Islet precursor cell (in vitro differentiated cells): ENCODE results near the gene PRAC1.

Source experiments
- DNase-seq: peaks from one replicate; pipeline ENCODE4 v3.0.0-alpha.2; 2018

The PRAC1 gene

DNA sequence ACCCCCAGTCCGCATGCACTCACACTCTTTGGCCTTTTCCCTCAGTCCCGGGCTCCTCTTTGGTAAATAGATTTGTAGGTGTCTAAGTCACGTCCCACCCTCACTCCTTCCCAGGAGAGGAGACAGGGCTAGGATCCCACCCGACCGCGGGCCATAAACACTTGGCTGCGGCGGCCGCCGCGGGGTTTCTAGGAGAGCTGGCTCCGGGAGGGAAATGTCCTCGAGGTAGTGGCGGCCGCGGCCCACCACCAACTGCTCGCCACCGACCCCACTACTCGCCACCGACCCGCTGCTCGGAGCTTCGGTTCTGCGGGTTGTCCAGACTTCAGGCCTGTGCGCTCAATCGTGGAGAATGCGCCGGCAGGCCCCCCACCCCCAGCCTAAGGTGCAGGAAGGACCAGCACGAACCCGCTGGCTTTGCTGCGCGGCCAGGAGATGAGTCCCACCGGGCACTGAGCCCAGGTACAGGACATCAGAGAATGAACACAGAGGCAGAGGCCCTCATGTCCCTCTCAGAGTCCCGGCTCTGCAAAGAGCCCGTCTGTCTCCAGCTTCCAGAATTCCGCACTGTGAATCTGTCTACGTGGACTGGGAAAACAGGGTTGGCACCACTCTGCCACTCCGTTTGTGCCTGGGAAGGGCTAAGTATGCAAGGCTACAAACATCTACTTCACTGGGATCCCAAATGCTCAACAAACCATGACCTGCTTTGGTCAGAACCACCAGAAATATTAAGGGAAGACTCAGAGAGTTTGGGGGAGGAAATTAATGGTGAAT, 3.2 kb upstream of the PRAC1 start:
- no peak for DNase-seq

DNA sequence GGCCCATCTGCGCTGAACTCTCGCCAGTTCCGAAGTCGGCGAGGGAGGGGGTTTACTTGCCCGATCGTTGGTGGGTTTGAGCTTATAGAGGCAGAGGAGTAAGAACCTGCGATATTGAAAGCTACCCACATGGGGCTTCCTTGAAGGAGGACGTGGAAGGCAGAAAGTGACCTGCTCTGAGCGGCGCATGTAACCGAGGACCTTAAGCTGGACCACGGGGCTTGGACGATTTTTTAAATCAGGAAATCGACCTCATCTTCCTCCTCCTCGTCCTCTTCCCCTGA, 2.6 kb upstream of the PRAC1 start:
- DNase-seq = no peak

- peak; percentile 93 for DNase-seq
Observed at GRCh38 chr17:48724251-48725003, 2.1 kb upstream of the PRAC1 start.

DNA sequence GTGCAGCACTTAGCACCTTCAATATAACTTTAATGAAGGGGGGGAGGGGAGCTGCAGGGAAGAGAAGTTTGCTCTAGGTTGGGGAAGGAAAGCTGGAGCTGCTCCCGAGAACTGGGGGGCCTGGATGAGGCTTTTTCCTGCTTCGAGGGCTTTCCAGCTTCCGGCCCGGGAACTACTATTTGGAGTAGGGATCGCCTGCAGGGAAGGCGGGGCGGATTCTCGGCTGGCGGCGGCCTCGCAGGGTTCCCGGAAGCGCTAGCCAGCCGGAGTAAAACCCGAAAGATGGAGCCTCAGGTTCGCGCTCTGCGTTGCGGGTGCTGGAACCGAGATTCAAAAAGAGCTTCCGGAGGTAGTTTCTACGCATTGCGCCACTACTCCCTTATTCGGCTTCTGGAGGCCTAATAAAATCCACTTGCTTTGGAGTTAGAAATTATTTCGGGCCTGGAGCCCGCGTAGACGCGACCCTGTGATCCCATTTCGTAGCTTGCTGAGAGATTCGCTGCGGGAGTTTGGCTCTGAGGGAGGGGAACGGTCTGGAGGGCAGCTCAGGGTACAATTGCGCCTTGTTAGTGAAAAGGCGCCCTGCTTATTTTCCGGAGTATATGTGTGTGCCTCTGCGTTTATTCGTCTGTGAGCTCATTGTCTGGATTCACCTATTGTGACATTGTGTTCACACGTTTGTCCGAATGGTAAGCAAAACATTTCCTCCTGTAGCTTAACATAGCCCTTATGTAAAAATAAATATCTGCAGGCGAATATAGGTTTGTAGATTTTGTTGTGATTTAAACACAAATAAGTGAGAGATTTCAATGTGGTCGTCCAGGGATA, 1.3 kb upstream of the PRAC1 start:
- DNase-seq = peak; percentile 76

DNA sequence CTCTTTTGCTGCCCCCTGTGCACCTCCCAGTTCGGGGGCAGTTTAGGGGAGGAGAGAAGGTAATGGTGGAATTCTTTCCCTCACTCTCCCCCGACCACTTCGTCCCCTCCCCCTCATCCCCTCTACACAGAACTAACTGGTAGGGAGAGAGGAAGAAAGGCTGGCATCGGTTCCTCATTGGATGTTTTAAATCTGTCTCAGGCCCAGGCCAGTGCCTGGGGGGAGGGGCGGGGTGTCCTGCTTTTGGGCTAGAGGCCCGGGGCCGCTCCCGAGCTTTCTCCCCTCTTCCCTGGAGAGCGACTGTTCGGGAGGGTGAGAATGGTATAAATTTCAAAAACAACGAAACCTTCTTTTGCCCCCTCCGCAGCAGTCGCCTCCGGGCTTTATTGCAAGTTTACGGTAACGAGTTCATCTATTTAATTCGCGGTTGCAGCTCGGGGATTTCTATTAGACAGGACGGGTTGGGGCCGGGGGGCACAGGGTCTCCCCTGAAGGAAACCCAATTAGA, 651 bp upstream of the PRAC1 start, which contains the start of gene PRAC2:
Gene PRAC2 (plus strand): TSS at position 271 of the 508 bp plus-strand sequence. CDS start 1,226 bp downstream, outside the sequence.
- DNase-seq = peak; percentile 82

GRCh38 chr17:48721009-48721402, 1.3 kb downstream of the PRAC1 start:
- DNase-seq = no peak

DNA sequence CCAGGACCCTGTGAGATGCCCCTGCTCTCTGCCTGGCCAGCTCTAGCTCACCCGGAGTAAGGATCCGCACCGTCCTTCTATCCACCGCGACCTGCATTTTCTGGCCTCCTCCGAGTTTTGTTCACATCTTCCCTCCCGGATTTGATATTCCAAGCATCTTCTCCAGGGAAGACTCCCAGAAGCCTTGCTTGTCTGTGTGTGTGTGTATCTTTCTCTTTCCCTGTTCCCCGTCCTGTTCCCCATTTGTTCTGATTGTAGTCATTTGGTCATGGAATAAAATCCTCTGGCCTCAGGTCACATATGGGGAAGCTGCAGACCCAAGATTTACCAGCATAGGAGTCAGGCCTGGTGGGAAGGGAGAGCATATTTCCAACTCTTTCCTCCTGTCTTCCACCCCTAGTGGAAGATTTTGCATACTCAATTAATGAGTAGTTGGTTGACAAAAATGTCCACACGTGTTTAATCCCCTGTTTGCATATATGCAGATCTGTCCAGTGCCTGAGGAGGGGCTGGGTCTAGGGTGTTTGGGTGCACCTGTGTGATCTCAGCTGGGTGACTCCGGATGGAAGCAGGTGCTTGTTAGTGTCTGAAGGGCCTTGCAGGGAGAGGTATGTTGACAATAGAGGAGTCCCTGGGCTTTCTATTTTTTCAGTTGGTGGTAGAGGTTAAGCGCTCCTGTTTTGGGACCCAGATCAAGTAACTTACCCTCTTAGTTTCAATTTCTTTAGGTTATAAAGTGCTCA, 1.9 kb downstream of the PRAC1 start:
- DNase-seq = no peak

GRCh38 chr17:48719642-48720265, 2.6 kb downstream of the PRAC1 start:
- peak; percentile 86 for DNase-seq

- DNase-seq = peak; percentile 83
Observed at GRCh38 chr17:48718761-48719641, 3.3 kb downstream of the PRAC1 start.

DNA sequence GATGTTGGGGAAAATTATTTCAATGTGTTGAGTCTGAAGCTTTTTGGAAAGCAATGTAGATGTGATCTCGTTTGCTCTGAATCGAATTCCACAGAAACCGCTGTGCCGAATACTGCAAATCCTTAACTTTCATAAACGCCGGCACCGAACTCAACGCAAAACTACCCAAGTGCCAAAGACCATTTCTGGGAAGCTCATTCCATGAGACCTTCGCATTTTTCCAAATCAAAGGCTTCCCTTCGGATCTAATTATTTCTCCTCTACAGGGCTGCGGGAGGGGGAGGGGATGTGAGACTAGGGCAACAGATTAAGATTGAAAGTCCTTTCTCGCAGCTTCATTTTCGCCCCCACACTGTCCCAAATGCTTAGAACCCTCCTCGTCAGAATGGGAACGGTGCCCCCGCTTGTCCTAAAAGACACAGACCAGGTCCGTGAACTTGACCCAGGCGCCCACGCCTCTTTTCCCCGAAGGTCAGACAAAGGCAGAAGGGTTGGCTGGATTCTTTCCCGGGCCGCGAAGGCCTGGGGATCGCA, 4.0 kb downstream of the PRAC1 start:
- DNase-seq = no peak

DNA sequence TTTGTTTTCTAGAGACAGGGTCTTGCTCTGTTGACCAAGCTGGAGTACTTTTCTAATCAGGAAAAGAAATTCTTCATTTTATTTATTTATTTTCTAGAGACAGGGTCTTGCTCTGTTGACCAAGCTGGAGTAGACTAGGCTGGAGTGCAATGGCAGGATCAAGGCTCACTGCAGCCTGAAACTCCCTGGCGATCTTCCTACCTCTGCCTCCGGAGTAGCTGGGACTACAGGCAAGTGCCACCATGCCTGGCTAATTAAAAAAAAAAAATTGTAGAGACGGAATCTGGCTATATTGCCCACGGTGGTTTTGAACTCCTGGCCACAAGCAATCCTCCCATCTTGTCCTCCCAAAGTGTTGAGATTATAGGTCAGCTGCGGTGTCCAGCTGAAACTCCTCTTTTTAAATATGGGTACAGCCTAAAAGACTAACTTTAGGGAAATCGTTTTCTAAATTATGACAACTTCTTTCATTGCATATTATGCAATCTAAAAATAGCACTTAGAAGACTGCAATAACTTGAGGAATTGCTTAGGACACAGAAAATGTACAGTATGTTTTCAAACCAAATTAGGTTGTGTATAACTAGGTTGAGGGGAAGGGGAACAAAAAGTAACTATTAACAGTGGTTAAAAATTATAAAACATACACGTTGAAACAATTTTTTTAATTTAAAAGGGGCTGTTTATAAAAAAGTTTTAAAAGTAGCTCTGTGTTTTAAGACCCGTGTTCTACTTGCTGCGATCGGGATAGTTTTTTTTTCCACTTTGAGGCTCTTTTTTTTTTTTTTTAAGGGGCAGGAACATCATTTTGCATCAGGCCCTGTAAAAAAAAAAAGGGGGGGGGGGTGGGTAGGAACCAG, 4.7 kb downstream of the PRAC1 start:
- peak; percentile 35 for DNase-seq

GRCh38 chr17:48716549-48716948, 5.8 kb downstream of the PRAC1 start:
- peak; percentile 9 for DNase-seq

GRCh38 chr17:48715496-48716399, 6.6 kb downstream of the PRAC1 start:
- peak; percentile 60 for DNase-seq

DNA sequence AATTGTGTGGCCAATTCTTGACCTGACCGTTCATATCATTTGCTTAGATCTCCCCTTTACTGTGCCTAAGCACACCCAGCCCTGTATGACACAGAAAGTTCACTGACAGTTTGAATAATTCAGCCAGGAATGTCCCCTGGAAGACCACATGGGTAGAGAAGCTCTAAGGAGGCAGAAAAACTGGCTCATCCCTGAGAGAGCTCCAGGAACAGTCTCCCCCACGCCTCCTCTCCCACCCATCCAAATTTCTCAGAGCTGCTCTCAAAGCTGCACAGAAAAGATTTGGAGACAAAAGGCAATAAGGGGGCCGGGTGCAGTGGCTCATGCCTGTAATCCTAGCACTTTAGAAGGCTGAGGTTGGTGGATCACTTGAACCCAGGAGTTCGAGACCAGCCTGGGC, 11.2 kb downstream of the PRAC1 start:
- peak; percentile 66 for DNase-seq

DNA sequence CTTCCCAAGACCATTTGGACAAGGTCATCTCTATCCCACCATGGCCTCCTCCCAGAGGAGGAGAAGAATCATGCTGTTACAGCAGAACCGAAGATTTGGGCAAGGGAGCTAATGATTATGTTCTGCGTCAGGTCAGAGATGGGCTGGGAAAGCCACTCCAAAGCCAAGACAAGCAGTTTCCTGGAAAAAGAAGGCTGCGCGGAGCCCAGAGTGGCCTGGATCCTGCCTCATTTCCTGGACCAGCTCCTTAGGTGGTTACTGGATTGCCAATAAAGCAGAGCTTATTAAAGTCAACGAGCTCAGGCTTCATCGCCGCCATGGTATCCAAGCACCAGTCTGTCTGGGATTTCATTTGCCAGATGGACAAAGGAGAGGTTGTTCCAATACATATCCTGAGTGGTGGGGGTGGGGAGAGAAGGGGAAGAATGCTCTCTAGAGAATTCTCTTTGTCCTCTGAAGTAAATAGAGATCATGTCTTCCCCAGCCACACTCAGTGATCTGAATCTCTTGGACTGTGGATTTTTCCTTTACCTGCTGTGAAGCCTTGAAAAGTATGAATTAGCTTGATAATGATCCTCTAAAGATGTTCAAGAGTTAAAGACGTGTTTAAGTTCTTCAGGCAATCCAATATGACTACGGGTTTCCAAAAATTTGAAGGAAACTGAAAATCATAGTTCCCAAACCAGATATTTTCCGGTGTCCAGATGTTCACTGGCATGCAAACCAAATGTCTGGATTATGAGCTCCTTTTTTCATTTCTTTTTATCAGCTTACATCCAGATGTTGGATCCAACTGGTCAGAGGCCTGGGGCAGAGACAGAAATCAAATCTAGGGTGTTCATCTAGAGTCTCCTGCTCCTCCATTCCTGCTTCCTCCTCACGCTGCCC, 17.7 kb downstream of the PRAC1 start:
- peak; percentile 86 for DNase-seq

DNA sequence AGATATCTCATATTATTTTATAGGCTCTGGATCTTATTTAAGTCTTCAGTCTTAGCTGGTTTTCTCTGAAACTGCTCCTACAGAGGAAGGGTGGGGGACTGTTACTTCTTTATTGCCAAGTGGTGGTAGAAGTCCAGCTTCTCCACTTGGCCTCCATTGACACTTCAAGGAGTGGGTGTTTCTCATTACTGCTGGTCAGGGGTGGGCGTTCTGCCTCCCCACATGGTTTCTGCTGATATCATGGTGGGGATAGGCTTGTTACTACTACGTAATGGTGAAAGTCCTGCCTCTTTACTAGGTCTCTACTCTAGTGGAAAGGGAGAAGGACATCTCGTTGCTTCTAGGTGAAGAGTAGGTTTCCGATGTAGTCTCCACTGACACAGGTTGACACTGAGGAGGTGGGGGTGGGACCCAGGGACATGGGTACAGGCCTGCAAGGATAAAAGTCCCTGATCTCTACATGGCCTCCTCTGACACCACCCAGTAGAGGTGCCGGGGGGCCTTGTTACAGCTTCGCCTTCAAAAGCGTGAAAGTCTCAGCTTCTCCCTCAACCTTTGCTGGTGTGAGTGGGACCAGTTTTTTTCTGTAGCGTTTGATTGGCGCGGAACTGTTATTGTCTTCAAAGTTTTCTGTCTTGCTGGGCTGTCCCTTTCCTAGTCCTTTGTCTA, 20.3 kb downstream of the PRAC1 start:
- DNase-seq = no peak

DNA sequence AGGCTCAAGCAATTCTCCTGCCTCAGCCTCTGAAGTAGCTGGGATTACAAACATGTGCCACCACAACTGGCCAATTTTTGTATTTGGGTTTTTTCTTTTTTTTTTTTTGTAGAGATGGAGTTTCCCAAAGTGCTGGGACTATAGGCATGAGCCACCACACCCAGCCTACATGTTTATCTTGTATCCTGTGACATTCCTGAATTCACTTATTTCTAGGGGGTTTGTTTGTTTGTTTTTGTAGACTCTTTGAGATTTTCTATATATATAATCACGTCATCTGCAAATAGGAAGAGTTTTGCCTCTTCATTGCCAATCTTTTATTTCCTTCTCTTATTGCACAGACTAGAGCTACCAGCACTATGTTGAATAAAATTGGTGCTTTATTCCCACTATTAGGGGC, 29.1 kb downstream of the PRAC1 start:
- no peak for DNase-seq
